ENCODE data around the gene PBX3. TPM values are rescaled to one million over a fixed set of nuclear protein-coding genes. Genes with fewer than 3 reads are reported as not detected.

The PBX3 gene
- total and polyA plus RNA-seq, 10 of the 15 experiments (the other 5 are each of a cell fraction or from before 2014, with no cell fraction given): 6.7 to 146 (median 22.2) TPM

DNA sequence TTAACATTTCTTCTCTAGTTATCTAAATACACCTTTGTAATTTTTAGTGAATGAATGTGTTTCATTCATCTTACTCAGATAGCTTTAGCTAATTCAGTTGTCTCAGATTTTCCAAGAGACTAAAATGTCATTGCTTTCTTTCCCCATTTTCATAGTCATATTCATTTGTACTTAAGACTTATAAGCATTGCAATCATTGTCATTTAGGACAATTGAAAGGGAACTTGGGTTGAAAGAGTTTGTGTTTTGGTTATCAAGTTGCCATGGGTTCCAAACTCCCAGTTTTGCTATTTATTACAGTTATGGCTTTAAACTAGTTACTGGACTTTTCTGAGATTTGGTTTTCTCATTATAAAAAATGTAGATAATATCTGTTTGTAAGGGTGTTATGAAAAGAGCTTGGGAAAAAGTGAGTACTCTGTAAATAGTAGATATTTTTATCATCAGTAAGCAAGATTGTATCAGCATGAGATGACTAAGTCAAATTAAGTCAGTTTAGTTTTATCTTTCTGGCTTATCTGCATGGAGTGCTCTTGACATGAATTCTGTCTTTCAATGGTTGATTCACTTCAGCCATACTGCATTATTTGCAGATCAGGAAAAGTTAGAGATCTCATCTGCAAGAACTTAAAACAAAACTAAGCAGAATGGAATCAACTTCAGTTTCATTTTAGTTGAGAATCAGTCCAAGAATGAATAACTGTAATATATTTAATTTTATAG lies 107.5 kb downstream of the PBX3 start (continued):
- TF ChIP-seq BMI1 (IDR thresholded peaks at IDR 0.05; ENCODE audit: borderline replicate concordance) (no peak), IKZF2 (IDR thresholded peaks at IDR 0.05) (no peak), CHD2 (IDR thresholded peaks at IDR 0.05; ENCODE audit: borderline replicate concordance, low read depth, low read length) (no peak), PAX8 (IDR thresholded peaks at IDR 0.05) (no peak), JUNB (IDR thresholded peaks at IDR 0.05) (no peak), EGR1 (IDR thresholded peaks at IDR 0.05; ENCODE audit: borderline replicate concordance in 1 of 2, low read depth in 2 of 2, low read length in 2 of 2) (no peak), TCF7 (IDR thresholded peaks at IDR 0.05; ENCODE audit: borderline replicate concordance) (no peak)
- TF ChIP-seq, protein P1, sequence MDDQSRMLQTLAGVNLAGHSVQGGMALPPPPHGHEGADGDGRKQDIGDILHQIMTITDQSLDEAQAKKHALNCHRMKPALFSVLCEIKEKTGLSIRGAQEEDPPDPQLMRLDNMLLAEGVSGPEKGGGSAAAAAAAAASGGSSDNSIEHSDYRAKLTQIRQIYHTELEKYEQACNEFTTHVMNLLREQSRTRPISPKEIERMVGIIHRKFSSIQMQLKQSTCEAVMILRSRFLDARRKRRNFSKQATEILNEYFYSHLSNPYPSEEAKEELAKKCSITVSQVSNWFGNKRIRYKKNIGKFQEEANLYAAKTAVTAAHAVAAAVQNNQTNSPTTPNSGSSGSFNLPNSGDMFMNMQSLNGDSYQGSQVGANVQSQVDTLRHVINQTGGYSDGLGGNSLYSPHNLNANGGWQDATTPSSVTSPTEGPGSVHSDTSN (IDR thresholded peaks at IDR 0.05; ENCODE audit: insufficient replicate concordance, low read depth, low read length): no peak

DNA sequence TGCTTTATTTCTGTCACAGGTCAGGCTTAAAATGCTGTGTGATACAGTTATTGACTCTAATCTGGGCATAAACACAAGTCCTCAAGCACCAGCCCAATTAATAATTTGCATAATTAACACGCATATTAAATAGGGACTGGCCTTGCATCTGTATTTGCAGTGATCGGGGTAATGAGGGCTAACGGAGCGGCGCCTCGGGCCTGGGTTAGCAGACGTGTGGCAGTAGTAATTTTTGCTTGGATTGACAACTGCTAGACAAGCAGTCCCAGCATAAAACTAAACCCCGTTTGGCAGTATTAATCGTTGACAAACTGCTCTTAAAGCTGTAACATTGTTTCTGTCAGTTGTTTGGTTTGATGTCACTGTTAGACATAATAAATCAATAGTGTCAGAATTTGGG lies 109.2 kb downstream of the PBX3 start:
- H3K4me1 ChIP-seq (ENCODE audit: control insufficient read depth, insufficient read depth, low read length): no peaks in the 10 kb centered on the region
- ChIA-PET RAD21 (ENCODE audit: unreplicated experiment) (no interaction called here), POLR2A (interaction anchor here (0.9 to 1.0 kb wide), 2 partner anchors 9 to 10 kb away, joined by 4 to 5 read pairs; no protein-coding TSS in a partner anchor), SMC1A (ENCODE audit: uncharacterized antibody, unreplicated experiment) (interaction anchor here (0.7 to 2.0 kb wide), 5 partner anchors 9 to 39 kb away, joined by 4 to 8 read pairs (median 5); no protein-coding TSS in a partner anchor), CTCF (interaction anchor here (0.9 to 1.2 kb wide), 3 partner anchors 12 to 53 kb away, joined by 3 to 4 read pairs (median 3); no protein-coding TSS in a partner anchor)
- H3K79me2 ChIP-seq (ENCODE audit: control insufficient read depth, insufficient read depth, low read length): peaks cover 12% of the 10 kb centered on the region
- BruUV-seq (replicated peaks): no TSS peak
- DNase-seq (ENCODE audit: low read depth, low spot score) (no peak), FAIRE-seq (no peak), ATAC-seq (no peak)
- H3K27ac ChIP-seq (ENCODE audit: control insufficient read depth, insufficient read depth): no peak overlapping the region
- no peak overlapping the region for H2AFZ ChIP-seq (ENCODE audit: control insufficient read depth, low read depth, low read length)
- 99% methylated on average over 9 of the region's 9 CpGs for WGBS (ENCODE audit: insufficient coverage, insufficient replicate concordance, low lambda C conversion rate, missing lambda C conversion rate)
- H3K36me3 ChIP-seq (ENCODE audit: control insufficient read depth in 2 of 2, insufficient read depth in 2 of 2, low read length in 1 of 2): peaks cover 0 to 1% of the 10 kb centered on the region in 2 experiments; a peak in 1 of 4 replicates
- no peak overlapping the region for H3K4me3 ChIP-seq
- H3K27me3 ChIP-seq (replicated peaks in 1 of 2; ENCODE audit: control insufficient read depth in 2 of 2, insufficient read depth in 2 of 2, low read length in 1 of 2): no peaks in the 10 kb centered on the region
- H3K4me2 ChIP-seq (ENCODE audit: control insufficient read depth, insufficient read depth): no peak overlapping the region
- no peaks in the 10 kb centered on the region; the same call in 2 of the 3 replicates for H3K9me3 ChIP-seq (replicated peaks; ENCODE audit: control insufficient read depth, insufficient read depth, low read length)
- intact Hi-C loops (cut with micrococcal nuclease; ENCODE audit: unreplicated experiment): no loop called here
- in situ Hi-C loops (cut with MboI): no loop called here
- no peaks in the 10 kb centered on the region for H4K20me1 ChIP-seq (ENCODE audit: control insufficient read depth, insufficient read depth)
- H3K9ac ChIP-seq (ENCODE audit: control insufficient read depth, insufficient read depth, low read length): no peak overlapping the region
- TF ChIP-seq TAF1 (IDR thresholded peaks at IDR 0.05; ENCODE audit: borderline replicate concordance, low read depth, low read length) (no peak), NFYA (IDR thresholded peaks at IDR 0.05; ENCODE audit: borderline replicate concordance, low read depth, low read length) (no peak), SKIL (IDR thresholded peaks at IDR 0.05; ENCODE audit: low read depth, poor library complexity, severe bottlenecking) (no peak), ZNF687 (IDR thresholded peaks at IDR 0.05) (no peak), EP300 (IDR thresholded peaks at IDR 0.05; ENCODE audit: borderline replicate concordance in 1 of 2, control insufficient read depth in 1 of 2, low read depth in 2 of 2, low read length in 2 of 2) (no peak)
